GM12864 (cell line): ENCODE data around the gene CTTN.

Source experiments
- DNase-seq: peaks from one replicate; pipeline ENCODE4 v3.0.0-alpha.2; 2011; ENCODE audit warnings: low read depth
- H3K4me3 ChIP-seq: 2 replicates; pipeline ENCODE4 v1.5.1; 2011; ENCODE audit warnings: mild to moderate bottlenecking, low read depth, low read length, control low read depth
- CTCF ChIP-seq: IDR thresholded peaks from 2 replicates; pipeline ENCODE4 v1.5.1; 2011; ENCODE audit warnings: low read depth, mild to moderate bottlenecking, moderate library complexity, low read length, control low read depth, inconsistent platforms; ENCODE audit errors: missing control alignments

CTTN gene

GRCh38 chr11:70455354-70455753 lies 57.0 kb downstream of the CTTN start:
- DNase-seq, result no peak
- no peak for TF ChIP-seq CTCF
- H3K4me3 ChIP-seq, result no peak overlapping the region

- H3K4me3 ChIP-seq, result no peak overlapping the region
- no peak for TF ChIP-seq CTCF
- no peak for DNase-seq
These were observed 58.7 kb downstream of the CTTN start for GRCh38 chr11:70456921-70457532.

- H3K4me3 ChIP-seq, result no peak overlapping the region
- no peak for TF ChIP-seq CTCF
- no peak for DNase-seq
These were observed 60.4 kb downstream of the CTTN start for GRCh38 chr11:70458736-70459135.

- no peak for DNase-seq
- H3K4me3 ChIP-seq, result no peak overlapping the region
- TF ChIP-seq CTCF, result no peak
These were observed 61.8 kb downstream of the CTTN start for GRCh38 chr11:70460111-70460510.

GRCh38 chr11:70460964-70461363 lies 62.6 kb downstream of the CTTN start:
- no peak for DNase-seq
- H3K4me3 ChIP-seq, result no peak overlapping the region
- no peak for TF ChIP-seq CTCF

GRCh38 chr11:70462818-70463477 lies 64.6 kb downstream of the CTTN start:
- H3K4me3 ChIP-seq, result no peak overlapping the region
- no peak for TF ChIP-seq CTCF

More at GRCh38 chr11:70462818-70463477, 64.6 kb downstream of the CTTN start:
- no peak for DNase-seq
